ENCODE measurements around the gene AREL1.

AREL1 gene

GRCh38 chr14:74647061-74647677 is 65.7 kb downstream of the AREL1 start:
- no peak for TF ChIP-seq CTCF (IDR thresholded peaks at IDR 0.05; ENCODE audit: borderline replicate concordance, control extremely low read depth, extremely low read depth, insufficient read depth, missing control alignments)

GRCh38 chr14:74645756-74646470 is 67.0 kb downstream of the AREL1 start:
- DNase-seq (ENCODE audit: low spot score) = no peak
- in situ Hi-C loops (cut with MboI; ENCODE audit: low sequenced_read_pairs, unreplicated experiment) = no loop called here
- TF ChIP-seq CTCF (IDR thresholded peaks at IDR 0.05; ENCODE audit: borderline replicate concordance, control extremely low read depth, extremely low read depth, insufficient read depth, missing control alignments) = no peak

More at GRCh38 chr14:74647061-74647677, 65.7 kb downstream of the AREL1 start:
- in situ Hi-C loops (cut with MboI; ENCODE audit: low sequenced_read_pairs, unreplicated experiment) = no loop called here
- no peak for DNase-seq (ENCODE audit: low spot score)

- no peak for TF ChIP-seq CTCF (IDR thresholded peaks at IDR 0.05; ENCODE audit: borderline replicate concordance, control extremely low read depth, extremely low read depth, insufficient read depth, missing control alignments)
- in situ Hi-C loops (cut with MboI; ENCODE audit: low sequenced_read_pairs, unreplicated experiment) = no loop called here
- no peak for DNase-seq (ENCODE audit: low spot score)
These were observed 67.6 kb downstream of the AREL1 start for GRCh38 chr14:74645244-74645643.

- in situ Hi-C loops (cut with MboI; ENCODE audit: low sequenced_read_pairs, unreplicated experiment) = no loop called here
- no peak for TF ChIP-seq CTCF (IDR thresholded peaks at IDR 0.05; ENCODE audit: borderline replicate concordance, control extremely low read depth, extremely low read depth, insufficient read depth, missing control alignments)
- DNase-seq (ENCODE audit: low spot score) = no peak
These were observed 71.1 kb downstream of the AREL1 start for GRCh38 chr14:74641601-74642391.

GRCh38 chr14:74638966-74639365 is 73.9 kb downstream of the AREL1 start:
- no peak for DNase-seq (ENCODE audit: low spot score)
- in situ Hi-C loops (cut with MboI; ENCODE audit: low sequenced_read_pairs, unreplicated experiment) = no loop called here
- no peak for TF ChIP-seq CTCF (IDR thresholded peaks at IDR 0.05; ENCODE audit: borderline replicate concordance, control extremely low read depth, extremely low read depth, insufficient read depth, missing control alignments)

- in situ Hi-C loops (cut with MboI; ENCODE audit: low sequenced_read_pairs, unreplicated experiment) = no loop called here
- DNase-seq (ENCODE audit: low spot score) = no peak
- TF ChIP-seq CTCF (IDR thresholded peaks at IDR 0.05; ENCODE audit: borderline replicate concordance, control extremely low read depth, extremely low read depth, insufficient read depth, missing control alignments) = no peak
These were observed 74.8 kb downstream of the AREL1 start for GRCh38 chr14:74638066-74638465.
